ENCODE measurements around the gene DTNA.

The DTNA gene

GRCh38 chr18:34864836-34865497 is 154.9 kb downstream of the DTNA start:
- TF ChIP-seq EZH2phosphoT487 (IDR thresholded peaks at IDR 0.05; ENCODE audit: low read length) (no peak), EZH2 (optimal IDR thresholded peaks at IDR 0.05; ENCODE audit: low read depth, low read length) (no peak), CTCF (IDR thresholded peaks at IDR 0.05; ENCODE audit: low read length) (no peak)
- DNase-seq: no peak
- Histone ChIP-seq H3K27me3 (replicated peaks; ENCODE audit: insufficient read depth, low read length) (no peaks in the 10 kb centered on the region), H3F3A (ENCODE audit: insufficient read depth, low read length) (no peaks in the 10 kb centered on the region), H4K20me1 (ENCODE audit: insufficient read depth, low read length) (no peaks in the 10 kb centered on the region), H3K4me2 (ENCODE audit: low read depth, low read length) (no peak overlapping the region), H3K9me3 (replicated peaks; ENCODE audit: insufficient read depth, low read length) (no peaks in the 10 kb centered on the region), H2AFZ (ENCODE audit: low read length) (no peak overlapping the region), H3K27ac (ENCODE audit: low read length) (no peak overlapping the region), H3K36me3 (replicated peaks; ENCODE audit: insufficient read depth, low read length) (no peaks in the 10 kb centered on the region), H3K4me1 (ENCODE audit: low read length) (no peaks in the 10 kb centered on the region), H3K9me2 (replicated peaks; ENCODE audit: insufficient read depth, low read length) (no peaks in the 10 kb centered on the region), H3K4me3 (ENCODE audit: low read length) (no peak overlapping the region), H3K79me2 (ENCODE audit: low read length) (no peaks in the 10 kb centered on the region), H3K9ac (ENCODE audit: low read length) (no peak overlapping the region)

DNA sequence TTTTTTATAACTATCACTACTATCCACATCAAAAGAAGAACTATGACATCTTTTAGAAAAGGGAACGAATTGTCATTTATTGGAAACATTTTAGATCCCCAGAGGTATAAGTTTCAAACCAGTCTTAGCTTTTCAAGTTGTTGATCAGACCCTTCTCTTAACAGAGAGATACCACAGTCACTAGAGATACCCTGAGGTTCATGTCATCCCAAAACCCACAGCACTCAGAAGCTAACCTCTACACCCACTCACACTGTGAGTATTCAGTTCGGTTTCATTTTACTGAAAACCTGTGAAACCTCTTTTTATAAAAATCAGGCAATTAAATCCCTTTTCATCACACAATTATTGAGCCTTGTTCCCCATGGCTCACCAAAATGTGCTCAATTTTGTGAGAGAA is 156.2 kb downstream of the DTNA start:
- TF ChIP-seq EZH2 (optimal IDR thresholded peaks at IDR 0.05; ENCODE audit: low read depth, low read length) (no peak), CTCF (IDR thresholded peaks at IDR 0.05; ENCODE audit: low read length) (no peak), EZH2phosphoT487 (IDR thresholded peaks at IDR 0.05; ENCODE audit: low read length) (no peak)
- H3K4me3 ChIP-seq (ENCODE audit: low read length): no peak overlapping the region
- no peaks in the 10 kb centered on the region for H4K20me1 ChIP-seq (ENCODE audit: insufficient read depth, low read length)
- no peak overlapping the region for H3K27ac ChIP-seq (ENCODE audit: low read length)
- no peaks in the 10 kb centered on the region; the same call in 1 of the 2 replicates for H3K4me1 ChIP-seq (ENCODE audit: low read length)
- H3K36me3 ChIP-seq (replicated peaks; ENCODE audit: insufficient read depth, low read length): no peaks in the 10 kb centered on the region
- no peaks in the 10 kb centered on the region for H3K79me2 ChIP-seq (ENCODE audit: low read length)
- no peak for DNase-seq
- no peak overlapping the region for H3K9ac ChIP-seq (ENCODE audit: low read length)
- H2AFZ ChIP-seq (ENCODE audit: low read length): no peak overlapping the region
- H3K9me2 ChIP-seq (replicated peaks; ENCODE audit: insufficient read depth, low read length): no peaks in the 10 kb centered on the region
- H3K4me2 ChIP-seq (ENCODE audit: low read depth, low read length): no peak overlapping the region
- H3K9me3 ChIP-seq (replicated peaks; ENCODE audit: insufficient read depth, low read length): no peaks in the 10 kb centered on the region
- no peaks in the 10 kb centered on the region for H3F3A ChIP-seq (ENCODE audit: insufficient read depth, low read length)
- H3K27me3 ChIP-seq (replicated peaks; ENCODE audit: insufficient read depth, low read length): no peaks in the 10 kb centered on the region

- Histone ChIP-seq H3K79me2 (ENCODE audit: low read length) (no peaks in the 10 kb centered on the region), H3K9ac (ENCODE audit: low read length) (no peak overlapping the region), H3F3A (ENCODE audit: insufficient read depth, low read length) (no peaks in the 10 kb centered on the region), H3K4me1 (ENCODE audit: low read length) (no peaks in the 10 kb centered on the region; the same call in 1 of the 2 replicates), H2AFZ (ENCODE audit: low read length) (no peak overlapping the region), H3K27ac (ENCODE audit: low read length) (no peak overlapping the region), H4K20me1 (ENCODE audit: insufficient read depth, low read length) (no peaks in the 10 kb centered on the region), H3K4me2 (ENCODE audit: low read depth, low read length) (no peak overlapping the region), H3K4me3 (ENCODE audit: low read length) (no peak overlapping the region), H3K9me3 (replicated peaks; ENCODE audit: insufficient read depth, low read length) (no peaks in the 10 kb centered on the region), H3K36me3 (replicated peaks; ENCODE audit: insufficient read depth, low read length) (no peaks in the 10 kb centered on the region), H3K9me2 (replicated peaks; ENCODE audit: insufficient read depth, low read length) (no peaks in the 10 kb centered on the region), H3K27me3 (replicated peaks; ENCODE audit: insufficient read depth, low read length) (no peaks in the 10 kb centered on the region)
- no peak for DNase-seq
- TF ChIP-seq EZH2 (optimal IDR thresholded peaks at IDR 0.05; ENCODE audit: low read depth, low read length) (no peak), EZH2phosphoT487 (IDR thresholded peaks at IDR 0.05; ENCODE audit: low read length) (no peak), CTCF (IDR thresholded peaks at IDR 0.05; ENCODE audit: low read length) (no peak)
Observed at GRCh38 chr18:34866739-34867138, 156.6 kb downstream of the DTNA start.

Measured in MM.1S (cell line).